SK-N-SH (cell line): ENCODE results near the gene NOTO. TPM values are rescaled to one million over a fixed set of nuclear protein-coding genes. Genes with fewer than 3 reads are reported as not detected.
A peak's percentile ranks its signal among the peaks of the same experiment; 100 is the strongest.

Experiments
- CTCF ChIA-PET: fragments of 300-600, 350-600 bp; formaldehyde crosslinking; extraction: SDS; loops from one replicate; lab custom pipeline; 2021; lab: Yijun Ruan, JAX
- POLR2A ChIA-PET: fragments of 350-600 bp; sonication (Branson Sonifier 250); formaldehyde crosslinking; extraction: SDS; loops from one replicate; lab custom pipeline; 2020; ENCODE audit warnings: antibody characterized with exemption, inconsistent platforms; lab: Yijun Ruan, JAX
- DNase-seq: peaks from one replicate; pipeline ENCODE4 v3.0.0; 2012
- H2AFZ ChIP-seq: fragments of 200-600 bp; sonication (generic); 2 replicates; pipeline ENCODE4 v1.8.1; 2016; ENCODE audit warnings: antibody characterized with exemption, mild to moderate bottlenecking, low read depth
- H3F3A ChIP-seq: fragments of 200-600 bp; sonication (generic); replicated peaks from 2 replicates; pipeline ENCODE3; 2016; ENCODE audit warnings: antibody characterized with exemption, mild to moderate bottlenecking; ENCODE audit not compliant: insufficient read depth
- H3K27ac ChIP-seq, 2 experiments: fragments of 200-500 bp in 1 of 2; fragments of 200-600 bp in 1 of 2; sonication (Bioruptor generic) in 1 of 2; sonication (generic), shearing (Covaris generic) in 1 of 2; 2 replicates each; pipeline versions ENCODE4 v1.5.1 to v1.6.1; 2014 to 2016; ENCODE audit warnings: low read depth in 2 of 2, inconsistent platforms in 1 of 2, low read length in 1 of 2, mild to moderate bottlenecking in 1 of 2, mixed read lengths in 1 of 2
- H3K27me3 ChIP-seq: fragments of 200-600 bp; sonication (generic), shearing (Covaris generic); 2 replicates; pipeline ENCODE4 v1.6.1; 2016; ENCODE audit warnings: mixed run types; ENCODE audit not compliant: insufficient read depth
- H3K36me3 ChIP-seq, 2 experiments: fragments of 200-500 bp in 1 of 2; fragments of 200-600 bp in 1 of 2; sonication (Bioruptor generic) in 1 of 2; sonication (generic) in 1 of 2; replicated peaks in 1 of 2; 2 replicates each; pipeline versions ENCODE3 to v1.5.1; 2014 to 2016; ENCODE audit warnings: low read length in 1 of 2, mild to moderate bottlenecking in 1 of 2; ENCODE audit not compliant: insufficient read depth in 2 of 2, control insufficient read depth in 1 of 2
- H3K4me1 ChIP-seq, 2 experiments: fragments of 200-500 bp in 1 of 2; fragments of 200-600 bp in 1 of 2; sonication (Bioruptor generic) in 1 of 2; sonication (generic), shearing (Covaris generic) in 1 of 2; 2 replicates each; pipeline versions ENCODE4 v1.5.1 to v1.6.1; 2014 to 2016; ENCODE audit warnings: low read depth in 1 of 2, low read length in 1 of 2, mixed run types in 1 of 2; ENCODE audit not compliant: insufficient read depth in 2 of 2, control insufficient read depth in 1 of 2
- H3K4me2 ChIP-seq: fragments of 200-600 bp; sonication (generic), shearing (Covaris generic); 2 replicates; pipeline ENCODE4 v1.6.1; 2017; ENCODE audit warnings: mixed run types
- H3K4me3 ChIP-seq, 2 experiments: fragments of 200-500 bp in 1 of 2; fragments of 200-600 bp in 1 of 2; sonication (Bioruptor generic) in 1 of 2; sonication (generic), shearing (Covaris generic) in 1 of 2; 2 replicates each; pipeline versions ENCODE4 v1.5.1 to v1.8.1; 2014 to 2016; ENCODE audit warnings: low read depth in 2 of 2, inconsistent platforms in 1 of 2, low read length in 1 of 2, mild to moderate bottlenecking in 1 of 2, mixed read lengths in 1 of 2, moderate library complexity in 1 of 2
- H3K79me2 ChIP-seq: fragments of 200-600 bp; sonication (generic); 2 replicates; pipeline ENCODE4 v1.8.1; 2017; ENCODE audit warnings: mild to moderate bottlenecking; ENCODE audit not compliant: insufficient read depth
- H3K9ac ChIP-seq: fragments of 200-600 bp; sonication (generic); 2 replicates; pipeline ENCODE4 v1.6.1; 2017; ENCODE audit warnings: mixed run types
- H3K9me2 ChIP-seq: fragments of 200-600 bp; sonication (generic); 2 replicates; pipeline ENCODE4 v1.6.1; 2017; ENCODE audit warnings: mixed run types
- H3K9me3 ChIP-seq: fragments of 200-600 bp; sonication (generic); 2 replicates; pipeline ENCODE4 v1.6.1; 2017; ENCODE audit warnings: mixed run types, mild to moderate bottlenecking, moderate library complexity
- H4K20me1 ChIP-seq: fragments of 200-600 bp; sonication (generic); 2 replicates; pipeline ENCODE4 v1.6.1; 2017; ENCODE audit warnings: mild to moderate bottlenecking, mixed run types; ENCODE audit not compliant: insufficient read depth
- CHD2 ChIP-seq: fragments of 150-350 bp; IDR thresholded peaks from 2 replicates; pipeline ENCODE4 v1.6.1; 2018; ENCODE audit warnings: low read length; ENCODE audit not compliant: partially characterized antibody
- ELF1 ChIP-seq: IDR thresholded peaks from 2 replicates; pipeline ENCODE4 v1.4.0; 2012
- EP300 ChIP-seq, 2 experiments: IDR thresholded peaks; 2 replicates each; pipeline versions ENCODE4 v1.4.0 to v1.6.1; 2012; ENCODE audit warnings: borderline replicate concordance in 1 of 2, low read depth in 1 of 2, low read length in 1 of 2
- EZH2phosphoT487 ChIP-seq: fragments of 200-600 bp; sonication (generic); IDR thresholded peaks from 2 replicates; pipeline ENCODE4 v1.6.1; 2017; ENCODE audit warnings: low read depth, mixed run types, mild to moderate bottlenecking, antibody characterized with exemption, moderate library complexity, borderline replicate concordance
- FOXM1 ChIP-seq: IDR thresholded peaks from 2 replicates; pipeline ENCODE4 v1.4.0; 2012; ENCODE audit warnings: low read depth, mild to moderate bottlenecking
- GABPA ChIP-seq: IDR thresholded peaks from 2 replicates; pipeline ENCODE4 v1.4.0; 2012; ENCODE audit warnings: low read depth, mild to moderate bottlenecking
- IRF3 ChIP-seq: fragments of 150-350 bp; IDR thresholded peaks from 2 replicates; pipeline ENCODE4 v1.6.1; 2016; ENCODE audit warnings: mild to moderate bottlenecking, low read depth, low read length
- MAX ChIP-seq: IDR thresholded peaks from 2 replicates; pipeline ENCODE4 v1.4.0; 2012; ENCODE audit warnings: low read depth
- MEF2A ChIP-seq: IDR thresholded peaks from 2 replicates; pipeline ENCODE4 v1.4.0; 2012; ENCODE audit warnings: low read depth, borderline replicate concordance
- NFIC ChIP-seq: IDR thresholded peaks from 2 replicates; pipeline ENCODE4 v1.4.0; 2012; ENCODE audit warnings: borderline replicate concordance
- POLR2AphosphoS5 ChIP-seq: IDR thresholded peaks from 2 replicates; pipeline ENCODE4 v1.6.1; 2012; ENCODE audit warnings: low read depth, low read length
- REST ChIP-seq: IDR thresholded peaks from 2 replicates; pipeline ENCODE4 v1.6.1; 2012; ENCODE audit warnings: mild to moderate bottlenecking, low read depth, low read length, moderate library complexity
- TAF1 ChIP-seq: IDR thresholded peaks from 2 replicates; pipeline ENCODE4 v1.6.1; 2012; ENCODE audit warnings: low read depth, mild to moderate bottlenecking, low read length, moderate library complexity, borderline replicate concordance
- TCF12 ChIP-seq: IDR thresholded peaks from 2 replicates; pipeline ENCODE4 v1.4.0; 2012
- USF1 ChIP-seq: IDR thresholded peaks from 2 replicates; pipeline ENCODE4 v1.4.0; 2012; ENCODE audit warnings: low read depth, borderline replicate concordance
- USF2 ChIP-seq: fragments of 150-350 bp; IDR thresholded peaks from 2 replicates; pipeline ENCODE4 v1.6.1; 2017; ENCODE audit warnings: antibody characterized with exemption, low read length, low read depth, borderline replicate concordance
- YY1 ChIP-seq: IDR thresholded peaks from 2 replicates; pipeline ENCODE4 v1.4.0; 2012; ENCODE audit warnings: low read depth, mild to moderate bottlenecking
- WGBS: methylation state at CpG from one replicate; pipeline ENCODE4 v1.1.6; 2017; ENCODE audit warnings: low lambda C conversion rate; 5-methylcytosine and 5-hydroxymethylcytosine counted together
- polyA plus RNA-seq, 3 experiments: library from polyadenylated mRNA; depleted of rRNA; stranded (reverse); fragments of >200 nt; gene quantifications; 2 replicates each; pipeline ENCODE4 v1.2.3, GENCODE V29; 2012

NOTO gene
- polyA plus RNA-seq, 1 of the 3 experiments (the other 2 are of a cell fraction): not detected

- Histone ChIP-seq H3K9me2 (no peaks in the 10 kb centered on the region), H4K20me1 (no peaks in the 10 kb centered on the region), H3F3A (no peaks in the 10 kb centered on the region), H3K27me3 (peaks cover 27% of the 10 kb centered on the region), H3K9ac (no peak overlapping the region), H3K4me3 (peak overlapping the region; percentile 57 to 61), H3K79me2 (no peaks in the 10 kb centered on the region), H3K36me3 (no peaks in the 10 kb centered on the region), H3K4me2 (peak overlapping the region; percentile 80), H3K27ac (no peak overlapping the region), H3K4me1 (peaks cover 0 to 24% of the 10 kb centered on the region in 2 experiments; a peak in 1 of 4 replicates), H3K9me3 (no peaks in the 10 kb centered on the region), H2AFZ (peak overlapping the region; percentile 71)
- DNase-seq: peak; percentile 44
- ChIA-PET CTCF (interaction anchor here (0.6 to 9.3 kb wide), 83 partner anchors 9 to 1249 kb away, joined by 3 to 173 read pairs (median 6); partner anchors contain the start of genes CCT7, EGR4, EMX1 and NOTO), POLR2A (interaction anchor here (1.8 kb wide), 1 partner anchor 285 kb away, joined by 6 read pairs; no protein-coding TSS in a partner anchor)
- 12% methylated on average over 8 of the region's 12 CpGs for WGBS
- TF ChIP-seq USF2 (peak; percentile 18; the same call in 1 of the 2 replicates), ELF1 (no peak)
- TF ChIP-seq, all 33 proteins: peak for 1
These were observed 24.6 kb upstream of the NOTO start for GRCh38 chr2:73177645-73178255.

- TF ChIP-seq MAX: no peak
- TF ChIP-seq FOXM1: no peak
- no peak for TF ChIP-seq EZH2phosphoT487
- TF ChIP-seq EP300 (IDR thresholded peaks at IDR 0.05; ENCODE audit: borderline replicate concordance in 1 of 2, low read depth in 1 of 2, low read length in 1 of 2): no peak
- TF ChIP-seq USF2: no peak
- no peak for TF ChIP-seq USF1
- no peak for TF ChIP-seq IRF3
- no peak for TF ChIP-seq NFIC
- no peak for TF ChIP-seq TAF1
- no peak for TF ChIP-seq MEF2A
- TF ChIP-seq REST: no peak
- no peak for TF ChIP-seq GABPA
- TF ChIP-seq YY1: no peak
- TF ChIP-seq TCF12: no peak
- TF ChIP-seq POLR2AphosphoS5: no peak
- no peak for TF ChIP-seq CHD2
- H3K4me3 ChIP-seq: no peak overlapping the region
- no peaks in the 10 kb centered on the region for H3K4me1 ChIP-seq
- H4K20me1 ChIP-seq: no peaks in the 10 kb centered on the region
- no peak overlapping the region for H3K27ac ChIP-seq
- H3K79me2 ChIP-seq: no peaks in the 10 kb centered on the region
- DNase-seq: no peak
- no peak overlapping the region for H3K4me2 ChIP-seq
- WGBS: 15% methylated on average over 2 of the region's 2 CpGs
- POLR2A ChIA-PET: no interaction called here
- H3F3A ChIP-seq: no peaks in the 10 kb centered on the region
- peaks cover 39% of the 10 kb centered on the region; the same call in 1 of the 2 replicates for H3K27me3 ChIP-seq
- no peak overlapping the region for H2AFZ ChIP-seq
- H3K9me3 ChIP-seq: no peaks in the 10 kb centered on the region
- H3K9ac ChIP-seq: no peak overlapping the region
- no peaks in the 10 kb centered on the region for H3K36me3 ChIP-seq
- no peaks in the 10 kb centered on the region for H3K9me2 ChIP-seq
- CTCF ChIA-PET: interaction anchor here (1.0 to 4.3 kb wide), 3 partner anchors 9 to 100 kb away, joined by 3 to 35 read pairs (median 3); no protein-coding TSS in a partner anchor
These were observed 16.4 kb upstream of the NOTO start for GRCh38 chr2:73185965-73186364.
